ENCODE measurements around the gene CSPG4.

CSPG4 gene

DNA sequence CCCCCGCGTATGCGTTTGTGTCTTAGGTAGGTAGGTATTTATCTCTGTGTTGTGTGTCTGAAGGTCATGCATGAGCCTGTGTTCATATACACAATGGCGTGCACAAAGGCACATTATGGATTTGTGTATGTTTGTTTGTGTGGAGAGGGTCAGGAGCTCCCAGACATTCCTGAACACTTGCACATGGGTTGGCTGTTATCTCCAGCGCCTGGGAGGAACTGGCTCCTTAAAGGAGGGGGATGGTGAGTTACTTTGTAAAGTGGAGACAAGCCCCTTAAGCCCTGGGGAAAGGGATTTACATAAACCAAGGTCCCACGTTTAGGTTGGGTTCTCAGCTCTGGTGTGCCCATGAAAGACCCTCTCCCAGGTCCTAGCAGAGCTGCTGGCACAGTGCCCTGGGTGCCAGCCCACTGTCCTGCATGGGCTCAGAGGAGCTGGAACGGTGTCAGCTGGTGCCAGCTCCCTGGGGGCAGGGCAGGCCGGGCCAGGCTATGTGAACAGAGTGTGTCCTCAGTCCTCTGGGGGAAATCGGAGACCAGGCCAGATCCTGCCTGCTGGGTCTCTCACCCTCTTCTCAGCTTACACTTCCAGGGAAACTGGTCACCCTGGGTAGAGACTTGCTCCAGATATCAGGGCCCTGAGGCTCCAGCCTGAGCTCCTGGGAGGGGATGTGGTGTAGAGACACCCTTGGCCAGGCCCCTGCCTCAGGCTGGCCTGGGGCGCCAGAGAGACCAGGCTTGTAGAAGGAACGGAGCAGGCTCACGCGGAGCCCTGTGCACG lies 39.8 kb downstream of the CSPG4 start:
- in situ Hi-C loops (cut with HindIII; ENCODE audit: low sequenced_read_pairs), result no loop called here

GRCh38 chr15:75671730-75672602 lies 40.7 kb downstream of the CSPG4 start:
- in situ Hi-C loops (cut with HindIII; ENCODE audit: low sequenced_read_pairs), result no loop called here

GRCh38 chr15:75669879-75670212 lies 42.8 kb downstream of the CSPG4 start:
- in situ Hi-C loops (cut with HindIII; ENCODE audit: low sequenced_read_pairs), result no loop called here

- in situ Hi-C loops (cut with HindIII; ENCODE audit: low sequenced_read_pairs), result no loop called here
Measured at GRCh38 chr15:75669191-75669878, 43.3 kb downstream of the CSPG4 start.

DNA sequence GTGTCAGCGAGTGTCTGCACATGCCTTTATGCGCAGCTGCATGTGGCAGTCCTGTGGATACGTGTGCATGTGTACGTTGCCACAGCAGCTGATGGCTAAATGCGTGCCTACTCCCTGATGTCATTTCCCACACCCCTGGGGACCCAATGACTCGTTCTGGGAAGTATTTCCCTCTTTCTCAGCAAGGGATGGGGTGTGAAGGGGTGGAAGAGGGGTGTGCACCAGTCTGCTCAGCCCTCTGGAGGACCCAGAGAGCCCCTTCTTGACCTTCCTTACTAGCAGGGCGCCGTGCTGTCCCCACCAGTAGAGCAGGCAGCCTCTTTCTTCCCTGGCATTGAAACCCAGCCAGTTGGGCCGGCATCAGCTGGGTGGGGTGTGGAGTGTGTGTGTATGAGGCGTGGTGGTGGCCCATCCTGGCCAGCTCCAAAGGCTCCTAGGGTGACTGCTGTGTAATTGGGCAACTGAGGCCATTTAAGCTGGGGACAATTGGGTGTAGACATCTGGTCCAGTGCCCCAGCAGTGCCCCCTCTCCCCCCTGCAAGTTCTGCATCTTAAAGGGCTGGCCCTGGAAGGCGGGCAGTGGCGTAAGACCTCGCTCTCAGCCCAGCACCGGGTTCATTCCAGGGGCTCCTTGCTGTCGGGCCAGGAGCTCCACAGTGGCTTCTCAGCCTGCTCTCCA lies 45.7 kb downstream of the CSPG4 start:
- in situ Hi-C loops (cut with HindIII; ENCODE audit: low sequenced_read_pairs), result no loop called here

DNA sequence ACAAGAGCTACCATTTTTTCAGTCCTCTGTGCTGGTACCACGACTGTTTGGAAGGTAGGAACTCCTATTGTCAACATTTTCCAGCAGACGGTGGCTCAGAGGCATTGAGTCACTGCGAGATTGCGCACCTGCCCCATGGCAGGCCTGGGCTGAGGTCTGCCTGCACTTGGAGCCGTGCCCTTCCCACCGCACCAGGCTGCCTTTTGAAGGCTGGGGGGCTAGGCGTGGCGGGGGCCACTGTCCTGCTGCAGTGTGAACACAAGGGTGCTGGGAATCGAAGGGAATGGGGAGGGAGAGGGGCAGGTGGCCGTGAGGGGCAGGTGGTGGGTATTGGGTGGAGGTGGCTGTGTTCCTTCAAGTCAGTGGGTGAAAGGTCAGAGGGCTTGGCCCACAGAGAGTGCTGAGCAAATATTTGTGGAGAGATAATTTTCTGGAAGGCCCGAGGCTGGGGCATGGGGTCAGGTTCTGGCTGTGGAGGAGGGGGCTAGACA lies 48.7 kb downstream of the CSPG4 start:
- in situ Hi-C loops (cut with HindIII; ENCODE audit: low sequenced_read_pairs), result no loop called here

DNA sequence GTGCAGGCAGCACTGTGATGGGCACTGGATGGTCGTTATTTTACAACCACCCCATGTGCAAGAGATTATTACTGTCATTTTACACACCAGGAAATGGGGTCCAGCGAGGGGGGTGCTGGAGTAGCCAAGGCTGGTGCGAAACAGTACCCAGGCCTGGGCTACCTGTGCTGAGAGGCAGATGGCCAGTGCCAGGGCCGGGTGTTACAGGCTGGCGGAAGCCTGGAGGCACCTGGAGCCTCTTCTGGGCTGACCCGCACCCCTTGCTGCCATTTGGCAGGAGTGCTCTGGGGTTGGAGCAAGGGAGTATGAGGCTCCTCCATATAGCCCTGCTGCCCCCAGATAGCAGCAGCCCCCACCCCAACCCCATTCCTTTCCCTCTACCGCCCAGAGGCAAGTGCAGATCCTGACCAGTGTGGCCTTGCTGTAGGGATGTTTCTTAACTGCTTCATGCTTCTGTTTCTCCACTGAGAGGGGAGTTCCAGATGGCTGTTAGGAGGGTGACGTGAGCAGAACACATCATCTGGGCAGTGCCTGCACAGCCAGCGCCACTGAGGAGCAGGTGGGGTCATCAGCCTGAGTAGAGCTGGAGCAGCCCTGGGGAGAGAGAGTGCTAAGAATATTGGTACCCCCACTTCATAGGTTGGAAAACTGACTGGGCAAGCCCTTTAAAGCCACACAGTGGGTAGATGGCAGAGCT lies 49.7 kb downstream of the CSPG4 start:
- in situ Hi-C loops (cut with HindIII; ENCODE audit: low sequenced_read_pairs), result no loop called here

DNA sequence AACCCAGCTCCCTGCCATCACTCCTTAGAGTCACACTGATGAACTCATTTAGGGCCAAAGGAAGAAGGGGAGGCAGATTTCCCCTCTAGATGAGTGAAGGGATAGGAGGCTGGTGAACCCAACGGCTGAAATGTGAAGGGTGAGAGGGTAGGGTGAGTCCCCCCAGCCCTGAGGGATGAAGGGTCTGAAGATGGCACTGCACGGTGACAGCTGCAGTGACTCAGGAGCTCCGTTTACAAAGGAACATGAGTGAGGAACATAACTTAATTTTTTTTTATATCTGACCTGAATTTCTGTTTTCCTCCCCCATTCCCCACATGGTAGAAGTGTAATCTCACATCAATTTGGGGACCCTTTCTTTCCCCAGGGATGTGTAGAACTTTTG lies 50.9 kb downstream of the CSPG4 start:
- in situ Hi-C loops (cut with HindIII; ENCODE audit: low sequenced_read_pairs), result no loop called here

DNA sequence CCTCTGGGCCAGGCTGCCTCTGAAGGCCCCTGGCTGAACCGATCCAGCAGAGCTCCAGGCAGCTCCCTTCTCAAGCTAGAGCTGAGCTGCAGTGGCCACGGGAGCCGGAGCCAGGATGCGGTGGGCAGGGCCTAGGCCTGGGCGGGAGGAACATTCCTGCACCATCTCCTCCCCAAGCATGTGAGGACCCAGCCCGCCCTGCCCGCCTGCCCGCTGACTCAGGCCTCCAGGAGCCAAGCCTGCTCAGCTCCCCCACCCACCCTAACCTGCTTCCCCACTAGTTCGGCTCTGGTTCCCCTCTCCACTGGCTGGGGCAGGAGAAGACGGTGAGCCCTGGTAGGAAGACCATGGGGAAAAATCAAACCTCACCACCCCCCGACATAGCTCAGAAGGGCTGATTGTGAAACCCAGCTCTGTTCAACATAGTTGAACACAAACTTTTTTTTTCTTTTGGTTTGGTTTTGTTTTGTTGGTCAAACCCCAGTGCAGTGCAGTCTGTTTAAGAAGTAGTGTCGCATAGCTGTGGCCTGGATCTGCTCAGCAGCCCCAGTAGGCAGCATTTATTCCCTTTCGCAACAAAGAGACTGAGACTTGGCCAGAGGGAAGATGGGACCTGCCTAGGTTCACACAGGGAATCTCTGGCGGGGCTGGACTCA lies 51.4 kb downstream of the CSPG4 start:
- in situ Hi-C loops (cut with HindIII; ENCODE audit: low sequenced_read_pairs), result no loop called here

GRCh38 chr15:75659928-75660645 lies 52.6 kb downstream of the CSPG4 start:
- in situ Hi-C loops (cut with HindIII; ENCODE audit: low sequenced_read_pairs), result no loop called here

DNA sequence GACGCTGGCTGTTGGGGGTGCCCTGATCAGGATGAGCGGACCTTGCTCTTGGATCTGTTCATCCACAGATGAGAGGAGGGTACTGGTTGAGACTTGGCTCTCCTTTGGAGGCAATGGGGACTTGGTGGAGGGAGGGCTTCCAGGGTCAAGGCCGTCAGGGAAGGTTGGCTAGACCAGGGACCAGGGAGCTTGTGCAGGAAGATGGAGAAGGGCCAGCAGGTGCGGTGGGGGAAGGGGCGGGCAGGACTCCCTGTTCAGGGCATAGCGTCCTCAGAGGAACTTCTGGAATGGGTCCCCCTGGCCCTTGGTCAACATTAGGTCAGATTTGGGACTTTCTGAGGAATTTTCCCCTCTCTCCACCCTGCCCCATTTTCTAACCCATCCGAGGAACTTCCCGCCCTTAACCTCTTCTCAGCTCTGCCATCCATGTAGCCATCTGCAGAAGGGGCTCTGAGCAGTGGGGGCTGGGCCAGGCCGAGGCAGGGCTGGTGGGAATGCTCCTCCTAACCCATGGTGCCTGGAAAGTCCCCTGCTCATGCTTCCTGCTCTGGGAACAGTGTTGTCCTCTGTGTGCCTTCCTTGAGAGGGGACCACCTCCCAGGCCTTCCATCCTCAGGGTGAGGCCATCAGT lies 53.4 kb downstream of the CSPG4 start:
- in situ Hi-C loops (cut with HindIII; ENCODE audit: low sequenced_read_pairs), result no loop called here

DNA sequence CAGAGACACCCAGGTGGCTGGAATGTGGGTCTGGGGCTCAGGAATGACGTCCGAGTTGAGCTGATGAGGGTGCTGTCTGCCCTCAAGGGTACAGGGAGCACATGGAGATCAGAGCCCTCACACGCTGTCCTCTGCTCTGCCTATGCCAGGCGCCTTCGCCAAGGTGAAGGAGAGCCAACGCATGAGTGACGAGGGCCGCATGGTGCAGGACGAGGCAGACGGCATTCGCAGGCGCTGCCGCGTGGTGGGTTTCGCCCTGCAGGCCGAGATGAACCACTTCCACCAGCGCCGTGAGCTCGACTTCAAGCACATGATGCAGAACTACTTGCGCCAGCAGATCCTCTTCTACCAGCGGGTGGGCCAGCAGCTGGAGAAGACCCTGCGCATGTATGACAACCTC lies 55.8 kb downstream of the CSPG4 start:
- in situ Hi-C loops (cut with HindIII; ENCODE audit: low sequenced_read_pairs), result no loop called here

- in situ Hi-C loops (cut with HindIII; ENCODE audit: low sequenced_read_pairs), result no loop called here
Measured at GRCh38 chr15:75656331-75656730, 56.3 kb downstream of the CSPG4 start.

DNA sequence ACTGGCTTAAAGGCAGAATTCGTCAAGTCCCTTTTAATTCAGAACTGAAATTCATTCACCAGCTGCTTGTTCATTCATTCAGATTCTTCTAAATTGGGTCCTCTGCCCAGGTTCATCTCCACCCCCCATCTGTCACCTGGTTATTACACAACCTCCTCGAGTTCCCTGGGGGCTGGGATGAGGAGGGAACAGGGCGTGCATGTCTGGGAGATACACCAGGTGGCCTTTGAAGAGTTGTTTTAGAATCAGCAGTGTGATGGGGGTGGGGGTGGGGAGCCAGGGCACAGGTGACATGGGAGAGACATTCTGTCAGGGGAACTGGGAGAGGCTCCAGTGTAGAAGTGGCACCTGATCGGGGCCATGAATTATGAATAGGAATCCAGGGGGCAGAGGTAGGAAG lies 56.7 kb downstream of the CSPG4 start:
- in situ Hi-C loops (cut with HindIII; ENCODE audit: low sequenced_read_pairs), result no loop called here

DNA sequence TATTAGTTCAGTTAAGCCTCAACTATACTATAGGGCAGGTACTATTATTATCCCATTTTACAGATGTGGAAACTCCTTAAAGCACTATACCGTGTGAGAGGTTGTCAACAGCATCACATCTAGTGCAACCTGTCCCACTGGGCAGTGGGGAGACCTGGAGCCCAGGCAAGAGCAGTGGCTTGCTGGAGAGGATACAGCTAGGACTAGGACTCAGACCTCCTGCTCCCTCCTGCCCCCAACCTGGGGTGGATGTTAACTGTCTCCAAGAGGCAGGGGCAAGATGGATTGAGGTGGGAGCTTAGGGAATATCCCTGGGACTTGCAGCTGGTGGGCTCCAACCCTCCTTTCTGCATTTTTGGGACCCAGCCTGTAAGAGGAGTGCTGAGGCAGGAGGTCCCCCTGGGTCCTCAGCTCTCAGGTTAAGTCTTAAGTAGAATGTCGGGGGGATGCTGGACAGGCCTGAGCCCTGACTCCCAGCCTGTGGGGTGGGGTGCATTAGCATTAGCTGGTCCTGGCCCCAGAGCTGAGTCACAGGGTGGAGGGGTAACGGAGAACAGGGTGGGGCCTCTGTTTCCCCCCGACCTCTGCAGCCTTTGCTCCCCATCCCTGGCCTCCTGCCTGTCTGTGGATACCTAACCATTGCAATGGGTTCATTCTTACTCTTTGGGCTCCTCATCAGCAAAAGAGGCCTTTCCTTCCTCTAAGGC lies 58.3 kb downstream of the CSPG4 start:
- in situ Hi-C loops (cut with HindIII; ENCODE audit: low sequenced_read_pairs), result no loop called here

DNA sequence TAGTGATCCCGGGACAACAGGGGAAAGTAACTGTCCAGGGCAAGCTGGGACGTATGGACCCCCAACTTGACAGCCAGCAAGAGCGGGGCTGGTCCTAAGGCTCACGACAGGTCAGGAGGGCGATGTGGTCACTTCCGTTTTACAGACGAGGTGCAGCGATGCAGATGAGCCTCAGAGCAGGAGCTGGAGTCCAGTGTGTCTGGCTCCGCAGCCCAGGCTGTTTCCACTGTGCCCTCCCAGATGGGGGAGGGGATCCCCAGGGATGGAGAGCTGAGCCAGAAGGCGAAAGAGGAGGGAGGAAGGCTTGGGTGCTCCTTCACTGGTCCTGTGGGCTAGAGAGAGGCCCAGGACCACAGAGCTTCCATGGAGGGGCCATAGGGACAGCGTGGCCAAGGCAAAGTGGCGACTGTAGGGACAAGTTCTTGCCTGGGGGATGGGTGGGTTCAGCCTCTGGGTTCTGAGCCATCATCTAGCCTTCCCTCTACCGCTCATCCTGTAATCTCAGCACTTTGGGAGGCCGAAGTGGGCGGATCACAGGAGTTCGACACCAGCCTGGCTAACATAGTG lies 59.2 kb downstream of the CSPG4 start:
- in situ Hi-C loops (cut with HindIII; ENCODE audit: low sequenced_read_pairs), result no loop called here

GRCh38 chr15:75651810-75652543 lies 60.7 kb downstream of the CSPG4 start:
- in situ Hi-C loops (cut with HindIII; ENCODE audit: low sequenced_read_pairs), result no loop called here

Data from endothelial cell of hepatic sinusoid (primary cell).